RWPE2 (cell line): Measurements from ENCODE around the gene SIRT4.

Experiments used
- ATAC-seq: fragments of 200-7000 bp; cut with Tn5 transposase; 3 replicates; pipeline ENCODE4 v1.9.1; 2021; ENCODE audit warnings: low read depth
- DNase-seq: peaks from one replicate; pipeline ENCODE4 v3.0.0-alpha.2; 2020; ENCODE audit warnings: low spot score
- H3K27ac ChIP-seq: fragments of 450-650 bp; 2 replicates; pipeline ENCODE4 v1.5.1; 2017; ENCODE audit warnings: mild to moderate bottlenecking; ENCODE audit not compliant: poor library complexity, severe bottlenecking
- H3K27me3 ChIP-seq: fragments of 250-450 bp; sonication (Bioruptor Pico); 2 replicates; pipeline ENCODE4 v1.5.1; 2021; ENCODE audit warnings: mild to moderate bottlenecking, moderate library complexity; ENCODE audit not compliant: insufficient read depth, poor library complexity, severe bottlenecking
- H3K36me3 ChIP-seq: fragments of 250-450 bp; sonication (Bioruptor Pico); 2 replicates; pipeline ENCODE4 v1.5.1; 2020; ENCODE audit warnings: low read depth, mild to moderate bottlenecking, moderate library complexity
- H3K4me1 ChIP-seq: fragments of 250-450 bp; sonication (Bioruptor Pico); 2 replicates; pipeline ENCODE4 v1.5.1; 2021; ENCODE audit warnings: mild to moderate bottlenecking, moderate library complexity; ENCODE audit not compliant: insufficient read depth, poor library complexity, severe bottlenecking
- H3K4me3 ChIP-seq: fragments of 250-450 bp; sonication (Bioruptor Pico); 2 replicates; pipeline ENCODE4 v1.5.1; 2021; ENCODE audit warnings: mild to moderate bottlenecking, moderate library complexity; ENCODE audit not compliant: severe bottlenecking
- H3K9me3 ChIP-seq: fragments of 250-450 bp; sonication (Bioruptor Pico); 2 replicates; pipeline ENCODE4 v1.5.1; 2021; ENCODE audit warnings: mild to moderate bottlenecking, moderate library complexity; ENCODE audit not compliant: severe bottlenecking
- TF ChIP-seq, protein P1 (sequence below): fragments of 450-650 bp; IDR thresholded peaks from one replicate; pipeline ENCODE4 v1.5.1; 2017; ENCODE audit warnings: mild to moderate bottlenecking, moderate library complexity; ENCODE audit not compliant: poor library complexity, severe bottlenecking

Gene SIRT4

DNA sequence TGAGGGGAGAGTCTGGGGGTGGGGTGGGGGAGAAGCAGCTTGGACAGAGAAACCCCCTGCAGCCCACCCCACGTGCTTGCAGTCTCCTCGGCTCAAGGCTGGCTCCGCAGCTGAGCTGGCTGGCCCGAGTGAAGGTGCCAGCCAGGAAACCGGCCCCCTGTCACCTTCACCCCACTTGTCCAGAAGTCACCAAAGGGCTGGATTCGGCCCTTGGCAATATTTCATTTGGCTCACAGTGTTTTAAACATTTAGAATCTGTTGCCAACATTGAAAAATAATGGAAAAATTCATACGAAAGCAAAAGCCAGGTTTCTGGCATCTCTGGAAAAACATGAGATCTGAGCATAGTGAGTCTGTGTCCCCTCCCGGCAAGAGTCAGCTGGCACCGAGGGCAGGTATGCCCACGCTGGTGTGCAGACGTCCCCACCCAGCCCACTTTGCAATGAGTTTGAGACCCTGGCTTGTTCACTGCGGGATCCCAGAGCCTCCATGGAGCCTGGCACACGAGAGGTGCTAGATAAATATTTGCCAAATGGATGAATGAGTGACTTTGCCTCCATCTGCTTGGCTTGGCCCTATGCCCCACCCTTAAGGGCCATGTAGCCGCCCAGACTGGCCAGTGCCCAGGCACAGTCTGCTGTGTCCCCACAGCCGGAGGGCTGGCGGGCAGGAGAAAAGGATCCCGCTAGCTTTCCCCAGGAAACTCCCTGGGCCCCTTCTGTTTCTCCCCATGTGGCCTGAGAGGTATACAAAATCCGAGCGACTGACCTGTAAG is 48.6 kb downstream of the SIRT4 start:
- no peak overlapping the region for H3K4me3 ChIP-seq
- DNase-seq (no peak), ATAC-seq (no peak)
- no peaks in the 10 kb centered on the region for H3K4me1 ChIP-seq
- H3K27me3 ChIP-seq, result no peaks in the 10 kb centered on the region
- no peaks in the 10 kb centered on the region for H3K36me3 ChIP-seq
- TF ChIP-seq, protein P1, sequence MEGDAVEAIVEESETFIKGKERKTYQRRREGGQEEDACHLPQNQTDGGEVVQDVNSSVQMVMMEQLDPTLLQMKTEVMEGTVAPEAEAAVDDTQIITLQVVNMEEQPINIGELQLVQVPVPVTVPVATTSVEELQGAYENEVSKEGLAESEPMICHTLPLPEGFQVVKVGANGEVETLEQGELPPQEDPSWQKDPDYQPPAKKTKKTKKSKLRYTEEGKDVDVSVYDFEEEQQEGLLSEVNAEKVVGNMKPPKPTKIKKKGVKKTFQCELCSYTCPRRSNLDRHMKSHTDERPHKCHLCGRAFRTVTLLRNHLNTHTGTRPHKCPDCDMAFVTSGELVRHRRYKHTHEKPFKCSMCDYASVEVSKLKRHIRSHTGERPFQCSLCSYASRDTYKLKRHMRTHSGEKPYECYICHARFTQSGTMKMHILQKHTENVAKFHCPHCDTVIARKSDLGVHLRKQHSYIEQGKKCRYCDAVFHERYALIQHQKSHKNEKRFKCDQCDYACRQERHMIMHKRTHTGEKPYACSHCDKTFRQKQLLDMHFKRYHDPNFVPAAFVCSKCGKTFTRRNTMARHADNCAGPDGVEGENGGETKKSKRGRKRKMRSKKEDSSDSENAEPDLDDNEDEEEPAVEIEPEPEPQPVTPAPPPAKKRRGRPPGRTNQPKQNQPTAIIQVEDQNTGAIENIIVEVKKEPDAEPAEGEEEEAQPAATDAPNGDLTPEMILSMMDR, result no peak
- H3K27ac ChIP-seq, result no peak overlapping the region
- no peaks in the 10 kb centered on the region for H3K9me3 ChIP-seq

- H3K4me1 ChIP-seq, result no peaks in the 10 kb centered on the region
- no peaks in the 10 kb centered on the region for H3K9me3 ChIP-seq
- no peak overlapping the region for H3K4me3 ChIP-seq
- no peaks in the 10 kb centered on the region for H3K27me3 ChIP-seq
- no peak overlapping the region for H3K27ac ChIP-seq
- DNase-seq (no peak), ATAC-seq (0 out of 3 replicates have a peak, but pooled peaks have one; percentile 22)
- H3K36me3 ChIP-seq, result no peaks in the 10 kb centered on the region
- TF ChIP-seq, protein P1, result no peak
These were observed 50.0 kb downstream of the SIRT4 start for GRCh38 chr12:120352117-120352516.

- TF ChIP-seq, protein P1, result no peak
- H3K27me3 ChIP-seq, result no peaks in the 10 kb centered on the region
- no peaks in the 10 kb centered on the region for H3K9me3 ChIP-seq
- H3K4me3 ChIP-seq, result no peak overlapping the region
- H3K27ac ChIP-seq, result no peak overlapping the region
- no peak for ATAC-seq
- DNase-seq, result no peak
- no peaks in the 10 kb centered on the region for H3K4me1 ChIP-seq
- no peaks in the 10 kb centered on the region for H3K36me3 ChIP-seq
These were observed 51.0 kb downstream of the SIRT4 start for GRCh38 chr12:120353136-120353535.

GRCh38 chr12:120353556-120354317 is 51.6 kb downstream of the SIRT4 start:
- DNase-seq (no peak), ATAC-seq (no peak)
- no peaks in the 10 kb centered on the region for H3K27me3 ChIP-seq
- no peak overlapping the region for H3K4me3 ChIP-seq
- H3K36me3 ChIP-seq, result no peaks in the 10 kb centered on the region
- TF ChIP-seq, protein P1, result no peak
- H3K9me3 ChIP-seq, result no peaks in the 10 kb centered on the region
- H3K27ac ChIP-seq, result no peak overlapping the region
- no peaks in the 10 kb centered on the region for H3K4me1 ChIP-seq

GRCh38 chr12:120356567-120357030 is 54.5 kb downstream of the SIRT4 start:
- Histone ChIP-seq H3K4me1 (no peaks in the 10 kb centered on the region), H3K27me3 (no peaks in the 10 kb centered on the region), H3K27ac (no peak overlapping the region), H3K4me3 (no peak overlapping the region), H3K36me3 (no peaks in the 10 kb centered on the region), H3K9me3 (no peaks in the 10 kb centered on the region)
- TF ChIP-seq, protein P1, result peak; percentile 93
- ATAC-seq (peak; percentile 90), DNase-seq (peak; percentile 85)
